Calu3 (cell line): Measurements from ENCODE around the gene SLC2A8. TPM values are rescaled to one million over a fixed set of nuclear protein-coding genes. Genes with fewer than 3 reads are reported as not detected.

ENCODE experiments used
- BruUV-seq: library from RNA; stranded (reverse); fragments of 400-500 nt; replicated peaks from 2 replicates; lab custom pipeline; 2021; lab: Mats Ljungman, UMichigan
- CTCF ChIA-PET: fragments of 300-600 bp; sonication (Branson Sonifier 250); formaldehyde crosslinking; loops from one replicate; lab custom pipeline; 2022; ENCODE audit warnings: antibody characterized with exemption; lab: Charles Lee
- DNase-seq: peaks from one replicate; pipeline ENCODE4 v3.0.0; 2022
- H3K27ac Mint-ChIP-seq: one replicate; pipeline ENCODE4 v1.8.0; 2022; ENCODE audit warnings: mixed read lengths; ENCODE audit not compliant: unreplicated experiment
- H3K27me3 Mint-ChIP-seq: one replicate; pipeline ENCODE4 v1.8.0; 2022; ENCODE audit warnings: mixed read lengths; ENCODE audit not compliant: unreplicated experiment
- H3K36me3 Mint-ChIP-seq: one replicate; pipeline ENCODE4 v1.8.0; 2022; ENCODE audit warnings: mild to moderate bottlenecking, moderate library complexity, mixed read lengths; ENCODE audit not compliant: insufficient read depth, unreplicated experiment
- H3K4me1 Mint-ChIP-seq: one replicate; pipeline ENCODE4 v1.8.0; 2022; ENCODE audit warnings: mild to moderate bottlenecking, low read depth, mixed read lengths; ENCODE audit not compliant: unreplicated experiment
- H3K4me3 Mint-ChIP-seq: one replicate; pipeline ENCODE4 v1.8.0; 2022; ENCODE audit warnings: mild to moderate bottlenecking, low read depth, moderate library complexity, mixed read lengths; ENCODE audit not compliant: unreplicated experiment
- H3K9me3 Mint-ChIP-seq: one replicate; pipeline ENCODE4 v1.8.0; 2022; ENCODE audit warnings: low read depth, mixed read lengths; ENCODE audit not compliant: unreplicated experiment
- intact Hi-C: fragments of 100-400 bp; cut with micrococcal nuclease; formaldehyde crosslinking; loops from one replicate; pipeline ENCODE4 v1.10.0; 2022; ENCODE audit not compliant: unreplicated experiment
- total RNA-seq: library from RNA; stranded (reverse); gene quantifications from 2 replicates; pipeline ENCODE4 v1.2.3, GENCODE V29; 2022
- TF ChIP-seq, protein P1 (sequence below): fragments of 200-600 bp; IDR thresholded peaks from one replicate; pipeline ENCODE4 v1.8.0; 2022; ENCODE audit warnings: antibody characterized with exemption; ENCODE audit not compliant: unreplicated experiment

The SLC2A8 gene
- total RNA-seq, 1 experiment from 2014 or later: 10.8 TPM

DNA sequence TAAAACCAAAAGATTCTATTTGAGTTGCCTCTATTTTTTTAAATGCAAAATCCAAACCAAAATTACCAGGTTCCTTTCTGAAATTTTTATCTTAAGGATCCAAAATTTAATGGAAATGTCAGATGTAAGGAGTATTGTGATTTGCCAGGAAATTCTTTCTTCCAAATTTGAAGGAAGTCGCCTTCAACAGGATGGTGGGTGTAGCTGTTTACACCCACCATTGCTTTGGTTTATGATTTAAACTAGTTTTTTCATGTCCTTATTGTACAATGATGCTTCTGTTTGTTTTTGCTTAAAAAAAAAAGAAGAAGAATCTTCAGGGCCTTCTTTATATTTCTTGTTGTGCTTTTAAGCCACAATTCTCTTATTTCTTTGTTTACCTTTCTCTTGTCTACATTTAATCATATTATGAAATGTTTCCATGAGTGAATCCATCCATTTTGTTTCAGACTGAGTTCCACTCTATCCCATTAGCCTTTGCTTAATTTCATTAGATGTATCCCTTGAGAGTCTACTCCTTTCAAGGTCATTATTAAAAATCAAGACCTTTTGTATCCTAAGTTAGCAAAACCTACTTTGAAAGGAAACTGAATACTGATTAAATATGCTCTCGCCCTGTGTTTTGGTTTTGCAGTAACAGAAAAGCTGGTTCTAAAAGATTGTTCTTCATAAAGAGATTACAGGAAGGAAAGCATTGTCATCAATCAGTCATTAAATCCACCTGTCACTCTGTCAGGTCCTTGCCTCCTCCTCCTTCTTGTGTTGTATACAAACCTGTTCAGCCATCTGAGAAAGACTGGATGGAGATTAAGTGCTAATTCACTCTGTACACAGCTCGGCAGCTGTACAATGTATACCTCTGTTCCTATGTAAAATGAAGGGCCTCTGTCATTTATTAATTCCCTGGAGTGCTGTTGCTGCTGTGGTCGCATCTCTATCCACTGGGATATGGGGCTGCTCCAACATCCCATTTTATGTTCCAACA, 45.5 kb upstream of the SLC2A8 start:
- intact Hi-C loops: no loop called here
- no peaks in the 10 kb centered on the region for H3K9me3 Mint-ChIP-seq
- H3K36me3 Mint-ChIP-seq: no peaks in the 10 kb centered on the region
- BruUV-seq: no TSS peak
- DNase-seq: no peak
- CTCF ChIA-PET: no interaction called here
- no peak overlapping the region for H3K4me3 Mint-ChIP-seq
- TF ChIP-seq, protein P1, sequence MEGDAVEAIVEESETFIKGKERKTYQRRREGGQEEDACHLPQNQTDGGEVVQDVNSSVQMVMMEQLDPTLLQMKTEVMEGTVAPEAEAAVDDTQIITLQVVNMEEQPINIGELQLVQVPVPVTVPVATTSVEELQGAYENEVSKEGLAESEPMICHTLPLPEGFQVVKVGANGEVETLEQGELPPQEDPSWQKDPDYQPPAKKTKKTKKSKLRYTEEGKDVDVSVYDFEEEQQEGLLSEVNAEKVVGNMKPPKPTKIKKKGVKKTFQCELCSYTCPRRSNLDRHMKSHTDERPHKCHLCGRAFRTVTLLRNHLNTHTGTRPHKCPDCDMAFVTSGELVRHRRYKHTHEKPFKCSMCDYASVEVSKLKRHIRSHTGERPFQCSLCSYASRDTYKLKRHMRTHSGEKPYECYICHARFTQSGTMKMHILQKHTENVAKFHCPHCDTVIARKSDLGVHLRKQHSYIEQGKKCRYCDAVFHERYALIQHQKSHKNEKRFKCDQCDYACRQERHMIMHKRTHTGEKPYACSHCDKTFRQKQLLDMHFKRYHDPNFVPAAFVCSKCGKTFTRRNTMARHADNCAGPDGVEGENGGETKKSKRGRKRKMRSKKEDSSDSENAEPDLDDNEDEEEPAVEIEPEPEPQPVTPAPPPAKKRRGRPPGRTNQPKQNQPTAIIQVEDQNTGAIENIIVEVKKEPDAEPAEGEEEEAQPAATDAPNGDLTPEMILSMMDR: no peak
- H3K27me3 Mint-ChIP-seq: no peaks in the 10 kb centered on the region
- H3K27ac Mint-ChIP-seq: no peak overlapping the region
- no peaks in the 10 kb centered on the region for H3K4me1 Mint-ChIP-seq

DNA sequence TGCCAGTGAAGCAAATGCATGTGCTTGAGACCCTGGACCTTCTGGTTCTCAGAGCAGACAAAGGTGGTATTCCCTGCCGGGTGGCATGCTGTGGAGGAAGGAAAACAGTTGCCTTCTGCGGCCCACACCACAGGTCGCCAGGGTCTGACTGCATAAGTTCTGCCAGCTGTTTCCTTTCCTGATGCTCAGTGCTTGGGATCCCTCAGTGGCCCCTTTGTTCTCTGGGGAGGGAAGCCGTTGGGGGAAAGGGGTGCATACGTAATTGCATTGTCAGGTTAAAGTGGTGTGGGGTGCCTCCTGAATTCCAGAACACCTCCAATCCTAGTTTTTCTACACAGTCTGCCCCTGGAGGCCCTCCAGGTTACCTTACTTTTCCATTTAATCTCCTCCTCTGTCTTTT, 43.1 kb upstream of the SLC2A8 start:
- TF ChIP-seq, protein P1: no peak
- no peak overlapping the region for H3K4me3 Mint-ChIP-seq
- intact Hi-C loops: no loop called here
- CTCF ChIA-PET: no interaction called here
- H3K4me1 Mint-ChIP-seq: no peaks in the 10 kb centered on the region
- no peak for DNase-seq
- no peaks in the 10 kb centered on the region for H3K27me3 Mint-ChIP-seq
- H3K36me3 Mint-ChIP-seq: no peaks in the 10 kb centered on the region
- H3K9me3 Mint-ChIP-seq: no peaks in the 10 kb centered on the region
- no peak overlapping the region for H3K27ac Mint-ChIP-seq
- BruUV-seq: no TSS peak

GRCh38 chr9:127356906-127357305, 40.1 kb upstream of the SLC2A8 start:
- no peaks in the 10 kb centered on the region for H3K4me1 Mint-ChIP-seq
- intact Hi-C loops: no loop called here
- TF ChIP-seq, protein P1: no peak
- H3K9me3 Mint-ChIP-seq: no peaks in the 10 kb centered on the region
- no peaks in the 10 kb centered on the region for H3K36me3 Mint-ChIP-seq
- CTCF ChIA-PET: no interaction called here
- no peaks in the 10 kb centered on the region for H3K27me3 Mint-ChIP-seq
- no peak for DNase-seq
- H3K4me3 Mint-ChIP-seq: no peak overlapping the region
- BruUV-seq: no TSS peak
- no peak overlapping the region for H3K27ac Mint-ChIP-seq

- TF ChIP-seq, protein P1: no peak
- CTCF ChIA-PET: no interaction called here
- Mint-ChIP-seq H3K9me3 (no peaks in the 10 kb centered on the region), H3K36me3 (no peaks in the 10 kb centered on the region), H3K27ac (no peak overlapping the region), H3K4me1 (no peaks in the 10 kb centered on the region), H3K27me3 (no peaks in the 10 kb centered on the region), H3K4me3 (no peak overlapping the region)
- no peak for DNase-seq
- no TSS peak for BruUV-seq
- intact Hi-C loops: no loop called here
These were observed 38.9 kb upstream of the SLC2A8 start for GRCh38 chr9:127358023-127358535.
